ENCODE measurements around the gene SURF2.

- TF ChIP-seq CTCF (IDR thresholded peaks at IDR 0.05) (no peak), POLR2A (IDR thresholded peaks at IDR 0.05) (no peak)
These were observed 15.8 kb downstream of the SURF2 start for GRCh38 chr9:133372144-133372543.

Measured in heart left ventricle (tissue), 13 donors.